ENCODE data around the gene SNAP47. TPM values are rescaled to one million over a fixed set of nuclear protein-coding genes. Genes with fewer than 3 reads are reported as not detected.

SNAP47 gene
- total and polyA plus RNA-seq, 9 of the 15 experiments (the other 6 are each of a cell fraction or from before 2014, with no cell fraction given): 2.5 to 41.3 (median 32.6) TPM

- peak; percentile 48 to 69 for TF ChIP-seq E2F6 (IDR thresholded peaks at IDR 0.05; ENCODE audit: borderline replicate concordance in 1 of 2, extremely low read depth in 1 of 2, insufficient read depth in 1 of 2, insufficient read length in 1 of 2, low read depth in 1 of 2, low read length in 1 of 2, poor library complexity in 1 of 2, severe bottlenecking in 1 of 2)
- TF ChIP-seq NUFIP1 (IDR thresholded peaks at IDR 0.05; ENCODE audit: partially characterized antibody): no peak
- TF ChIP-seq SUPT5H (IDR thresholded peaks at IDR 0.05): peak; percentile 45; the same call in 1 of the 2 replicates
- peak; percentile 80; the same call in 1 of the 2 replicates for TF ChIP-seq ERF (CRISPR knock-in tag; IDR thresholded peaks at IDR 0.05)
- no peak for TF ChIP-seq RFX1 (IDR thresholded peaks at IDR 0.05)
- peak; percentile 23; the same call in 1 of the 2 replicates for TF ChIP-seq BHLHE40 (IDR thresholded peaks at IDR 0.05; ENCODE audit: low read length)
- peak; percentile 47 for TF ChIP-seq POLR2A (conservative IDR thresholded peaks at IDR 0.05)
- 0 out of 2 replicates have a peak, but pooled peaks have one; percentile 31 for TF ChIP-seq THAP12 (CRISPR knock-in tag; IDR thresholded peaks at IDR 0.05)
- TF ChIP-seq MYNN (IDR thresholded peaks at IDR 0.05): peak; percentile 26; the same call in 1 of the 2 replicates
- TF ChIP-seq MYNN (CRISPR knock-in tag; IDR thresholded peaks at IDR 0.05): no peak
- peak in 1 of 2 experiments; percentile 12; a peak in 1 of 4 replicates for TF ChIP-seq RAD21 (CRISPR knock-in tag; conservative IDR thresholded peaks at IDR 0.05 in 1 of 2, IDR thresholded peaks at IDR 0.05 in 1 of 2)
- TF ChIP-seq L3MBTL2 (IDR thresholded peaks at IDR 0.05): peak; percentile 46; the same call in 1 of the 2 replicates
- peak; percentile 29 for TF ChIP-seq KDM5B (IDR thresholded peaks at IDR 0.05; ENCODE audit: insufficient replicate concordance, low read depth, low read length)
- TF ChIP-seq STAG1 (CRISPR knock-in tag; IDR thresholded peaks at IDR 0.05; ENCODE audit: borderline replicate concordance): peak; percentile 24; the same call in 1 of the 2 replicates
- 0 out of 2 replicates have a peak, but pooled peaks have one; percentile 55 for TF ChIP-seq POLR2AphosphoS2 (IDR thresholded peaks at IDR 0.05; ENCODE audit: low read length)
- peak in 1 of 3 experiments; percentile 51; a peak in 1 of 6 replicates for TF ChIP-seq ZBTB11 (CRISPR knock-in tag; IDR thresholded peaks at IDR 0.05)
- no peak for TF ChIP-seq SRSF3 (IDR thresholded peaks at IDR 0.05; ENCODE audit: insufficient read depth, low read length)
- no peak for TF ChIP-seq ZZZ3 (IDR thresholded peaks at IDR 0.05)
Observed at GRCh38 chr1:227728059-227728891, 7.0 kb upstream of the SNAP47 start (continued).
